MG63 (cell line): ENCODE results near the gene SIPA1L2. TPM values are rescaled to one million over a fixed set of nuclear protein-coding genes. Genes with fewer than 3 reads are reported as not detected.
A peak's percentile ranks its signal among the peaks of the same experiment; 100 is the strongest.

Experiments used
- DNase-seq: peaks from one replicate; pipeline ENCODE4 v3.0.0-alpha.2; 2020
- H3K27me3 ChIP-seq: fragments of 250-450 bp; sonication (Bioruptor Pico); 2 replicates; pipeline ENCODE4 v1.5.1; 2020; ENCODE audit warnings: mild to moderate bottlenecking, moderate library complexity
- H3K36me3 ChIP-seq: fragments of 250-450 bp; sonication (Bioruptor Pico); 2 replicates; pipeline ENCODE4 v1.5.1; 2020; ENCODE audit warnings: mild to moderate bottlenecking, moderate library complexity
- H3K4me3 ChIP-seq: fragments of 250-450 bp; sonication (Bioruptor Pico); 2 replicates; pipeline ENCODE4 v1.5.1; 2020; ENCODE audit warnings: mild to moderate bottlenecking, moderate library complexity
- H3K9me3 ChIP-seq: fragments of 250-450 bp; sonication (Bioruptor Pico); 2 replicates; pipeline ENCODE4 v1.5.1; 2020; ENCODE audit warnings: mild to moderate bottlenecking, moderate library complexity
- total RNA-seq: library from RNA; depleted of rRNA; stranded (reverse); fragments of >200 nt; shearing (Covaris generic); gene quantifications from 2 replicates; pipeline ENCODE4 v1.2.3, GENCODE V29; 2014; ENCODE audit warnings: low replicate concordance

The SIPA1L2 gene
- total RNA-seq, 1 experiment from 2014 or later = 16.8 TPM

GRCh38 chr1:232653789-232654188 lies 23.9 kb upstream of the SIPA1L2 start:
- Histone ChIP-seq H3K27me3 (no peaks in the 10 kb centered on the region), H3K4me3 (no peak overlapping the region), H3K36me3 (no peaks in the 10 kb centered on the region), H3K9me3 (no peaks in the 10 kb centered on the region)
- no peak for DNase-seq

GRCh38 chr1:232650845-232651244 lies 20.9 kb upstream of the SIPA1L2 start:
- DNase-seq = no peak
- Histone ChIP-seq H3K36me3 (no peaks in the 10 kb centered on the region), H3K27me3 (no peaks in the 10 kb centered on the region), H3K9me3 (no peaks in the 10 kb centered on the region), H3K4me3 (no peak overlapping the region)

GRCh38 chr1:232650418-232650817 lies 20.5 kb upstream of the SIPA1L2 start:
- no peak for DNase-seq
- Histone ChIP-seq H3K27me3 (no peaks in the 10 kb centered on the region), H3K36me3 (no peaks in the 10 kb centered on the region), H3K9me3 (no peaks in the 10 kb centered on the region), H3K4me3 (no peak overlapping the region)

GRCh38 chr1:232648316-232648715 lies 18.4 kb upstream of the SIPA1L2 start:
- Histone ChIP-seq H3K4me3 (no peak overlapping the region), H3K36me3 (no peaks in the 10 kb centered on the region), H3K9me3 (no peaks in the 10 kb centered on the region), H3K27me3 (no peaks in the 10 kb centered on the region)
- DNase-seq = no peak

GRCh38 chr1:232644209-232644608 lies 14.3 kb upstream of the SIPA1L2 start:
- DNase-seq = no peak
- Histone ChIP-seq H3K27me3 (no peaks in the 10 kb centered on the region), H3K36me3 (no peaks in the 10 kb centered on the region), H3K4me3 (no peak overlapping the region), H3K9me3 (no peaks in the 10 kb centered on the region)

- H3K4me3 ChIP-seq = no peak overlapping the region
- H3K36me3 ChIP-seq = no peaks in the 10 kb centered on the region
- H3K27me3 ChIP-seq = no peaks in the 10 kb centered on the region
- no peak for DNase-seq
- H3K9me3 ChIP-seq = no peaks in the 10 kb centered on the region
Observed at GRCh38 chr1:232643251-232643650, 13.3 kb upstream of the SIPA1L2 start.

- H3K4me3 ChIP-seq = no peak overlapping the region
- no peaks in the 10 kb centered on the region for H3K36me3 ChIP-seq
- no peaks in the 10 kb centered on the region for H3K27me3 ChIP-seq
- no peaks in the 10 kb centered on the region for H3K9me3 ChIP-seq
- DNase-seq = no peak
Observed at GRCh38 chr1:232641507-232641906, 11.6 kb upstream of the SIPA1L2 start.

- Histone ChIP-seq H3K4me3 (no peak overlapping the region), H3K27me3 (no peaks in the 10 kb centered on the region), H3K36me3 (no peaks in the 10 kb centered on the region), H3K9me3 (no peaks in the 10 kb centered on the region)
- DNase-seq = no peak
Observed at GRCh38 chr1:232636799-232637198, 6.9 kb upstream of the SIPA1L2 start.

- Histone ChIP-seq H3K27me3 (no peaks in the 10 kb centered on the region), H3K36me3 (no peaks in the 10 kb centered on the region), H3K4me3 (no peak overlapping the region), H3K9me3 (no peaks in the 10 kb centered on the region)
- no peak for DNase-seq
Observed at GRCh38 chr1:232635778-232636356, 5.9 kb upstream of the SIPA1L2 start.

GRCh38 chr1:232635279-232635678 lies 5.3 kb upstream of the SIPA1L2 start:
- Histone ChIP-seq H3K27me3 (no peaks in the 10 kb centered on the region), H3K4me3 (no peak overlapping the region), H3K9me3 (no peaks in the 10 kb centered on the region), H3K36me3 (no peaks in the 10 kb centered on the region)
- DNase-seq = no peak

GRCh38 chr1:232634096-232634495 lies 4.2 kb upstream of the SIPA1L2 start:
- H3K27me3 ChIP-seq = no peaks in the 10 kb centered on the region

GRCh38 chr1:232630894-232631195 lies 912 bp upstream of the SIPA1L2 start:
- Histone ChIP-seq H3K36me3 (peaks cover 4% of the 10 kb centered on the region), H3K27me3 (no peaks in the 10 kb centered on the region), H3K9me3 (no peaks in the 10 kb centered on the region), H3K4me3 (peak overlapping the region; percentile 78)
- DNase-seq = no peak

More at GRCh38 chr1:232634096-232634495, 4.2 kb upstream of the SIPA1L2 start:
- no peaks in the 10 kb centered on the region for H3K9me3 ChIP-seq
- no peak for DNase-seq
- no peaks in the 10 kb centered on the region for H3K36me3 ChIP-seq
- H3K4me3 ChIP-seq = no peak overlapping the region

GRCh38 chr1:232629250-232630046 lies 485 bp downstream of the SIPA1L2 start:
- peaks cover 4% of the 10 kb centered on the region for H3K36me3 ChIP-seq
- H3K9me3 ChIP-seq = no peaks in the 10 kb centered on the region
- peak; percentile 50 for DNase-seq
- peak overlapping the region; percentile 78 for H3K4me3 ChIP-seq
- no peaks in the 10 kb centered on the region for H3K27me3 ChIP-seq

- Histone ChIP-seq H3K36me3 (peaks cover 4% of the 10 kb centered on the region), H3K27me3 (no peaks in the 10 kb centered on the region), H3K4me3 (peak overlapping the region; percentile 78), H3K9me3 (no peaks in the 10 kb centered on the region)
- DNase-seq = no peak
Observed at GRCh38 chr1:232628335-232629249, 1.3 kb downstream of the SIPA1L2 start.

GRCh38 chr1:232627645-232628334 lies 2.1 kb downstream of the SIPA1L2 start:
- H3K36me3 ChIP-seq = peaks cover 4% of the 10 kb centered on the region
- H3K27me3 ChIP-seq = no peaks in the 10 kb centered on the region
- H3K4me3 ChIP-seq = peak overlapping the region; percentile 78
- no peaks in the 10 kb centered on the region for H3K9me3 ChIP-seq
- no peak for DNase-seq

GRCh38 chr1:232627171-232627570 lies 2.8 kb downstream of the SIPA1L2 start:
- Histone ChIP-seq H3K4me3 (peak overlapping the region; percentile 78), H3K9me3 (no peaks in the 10 kb centered on the region), H3K27me3 (no peaks in the 10 kb centered on the region), H3K36me3 (peaks cover 7% of the 10 kb centered on the region)
- DNase-seq = no peak

GRCh38 chr1:232626452-232626851 lies 3.5 kb downstream of the SIPA1L2 start:
- peaks cover 12% of the 10 kb centered on the region for H3K36me3 ChIP-seq
- no peaks in the 10 kb centered on the region for H3K9me3 ChIP-seq
- no peak for DNase-seq
- no peaks in the 10 kb centered on the region for H3K27me3 ChIP-seq
- H3K4me3 ChIP-seq = peak overlapping the region; percentile 78
